Fibroblast of lung (primary cell): ENCODE results near the gene NCF4.

Source experiments
- EZH2 ChIP-seq: IDR thresholded peaks from 2 replicates; pipeline ENCODE4 v1.5.1; 2012; ENCODE audit warnings: low read length, control low read depth, mild to moderate bottlenecking; ENCODE audit errors: missing control alignments
- TF ChIP-seq, protein P1 (sequence below), 2 donors: IDR thresholded peaks in 1 of 2; conservative IDR thresholded peaks in 1 of 2; 1 replicate in 1 of 2; 2 replicates in 1 of 2; pipeline ENCODE4 v1.5.1; 2011 to 2012; ENCODE audit warnings: low read length in 2 of 2, control low read depth in 1 of 2, inconsistent platforms in 1 of 2, low read depth in 1 of 2, mild to moderate bottlenecking in 1 of 2

DNA sequence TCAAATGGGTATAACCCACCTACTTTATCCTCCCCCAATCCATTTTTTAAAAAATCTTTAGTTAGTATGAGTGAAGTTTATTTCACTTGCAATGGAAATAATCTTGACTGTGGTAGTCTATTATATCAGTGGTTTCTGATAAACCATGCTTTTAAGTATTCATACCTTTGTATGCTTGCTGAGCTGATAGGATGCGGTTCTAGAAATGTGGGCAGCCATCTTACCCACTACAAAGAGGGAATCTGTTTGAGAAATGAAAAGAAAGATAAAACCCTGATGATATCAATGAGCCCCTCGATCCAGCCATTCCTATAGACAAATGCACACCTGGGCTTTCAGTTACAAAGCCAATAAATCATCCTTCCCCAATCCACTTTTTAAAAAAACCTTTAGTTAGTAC is 30.2 kb upstream of the NCF4 start:
- TF ChIP-seq, protein P1, sequence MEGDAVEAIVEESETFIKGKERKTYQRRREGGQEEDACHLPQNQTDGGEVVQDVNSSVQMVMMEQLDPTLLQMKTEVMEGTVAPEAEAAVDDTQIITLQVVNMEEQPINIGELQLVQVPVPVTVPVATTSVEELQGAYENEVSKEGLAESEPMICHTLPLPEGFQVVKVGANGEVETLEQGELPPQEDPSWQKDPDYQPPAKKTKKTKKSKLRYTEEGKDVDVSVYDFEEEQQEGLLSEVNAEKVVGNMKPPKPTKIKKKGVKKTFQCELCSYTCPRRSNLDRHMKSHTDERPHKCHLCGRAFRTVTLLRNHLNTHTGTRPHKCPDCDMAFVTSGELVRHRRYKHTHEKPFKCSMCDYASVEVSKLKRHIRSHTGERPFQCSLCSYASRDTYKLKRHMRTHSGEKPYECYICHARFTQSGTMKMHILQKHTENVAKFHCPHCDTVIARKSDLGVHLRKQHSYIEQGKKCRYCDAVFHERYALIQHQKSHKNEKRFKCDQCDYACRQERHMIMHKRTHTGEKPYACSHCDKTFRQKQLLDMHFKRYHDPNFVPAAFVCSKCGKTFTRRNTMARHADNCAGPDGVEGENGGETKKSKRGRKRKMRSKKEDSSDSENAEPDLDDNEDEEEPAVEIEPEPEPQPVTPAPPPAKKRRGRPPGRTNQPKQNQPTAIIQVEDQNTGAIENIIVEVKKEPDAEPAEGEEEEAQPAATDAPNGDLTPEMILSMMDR (conservative IDR thresholded peaks at IDR 0.05 in 1 of 2, IDR thresholded peaks at IDR 0.05 in 1 of 2; ENCODE audit: low read depth in 1 of 2, low read length in 2 of 2): no peak
- no peak for TF ChIP-seq EZH2
